GM12892 (cell line): ENCODE results near the gene MACROD2.

Source experiments
- POLR2A ChIP-seq: IDR thresholded peaks from 2 replicates; pipeline ENCODE4 v1.6.1; 2011; ENCODE audit warnings: low read depth, low read length, control low read depth
- POLR2AphosphoS5 ChIP-seq: IDR thresholded peaks from 2 replicates; pipeline ENCODE4 v1.6.1; 2011; ENCODE audit warnings: low read depth, low read length, control low read depth
- TAF1 ChIP-seq: IDR thresholded peaks from 2 replicates; pipeline ENCODE4 v1.6.1; 2011; ENCODE audit warnings: low read depth, mild to moderate bottlenecking, control low read depth, low read length, borderline replicate concordance

DNA sequence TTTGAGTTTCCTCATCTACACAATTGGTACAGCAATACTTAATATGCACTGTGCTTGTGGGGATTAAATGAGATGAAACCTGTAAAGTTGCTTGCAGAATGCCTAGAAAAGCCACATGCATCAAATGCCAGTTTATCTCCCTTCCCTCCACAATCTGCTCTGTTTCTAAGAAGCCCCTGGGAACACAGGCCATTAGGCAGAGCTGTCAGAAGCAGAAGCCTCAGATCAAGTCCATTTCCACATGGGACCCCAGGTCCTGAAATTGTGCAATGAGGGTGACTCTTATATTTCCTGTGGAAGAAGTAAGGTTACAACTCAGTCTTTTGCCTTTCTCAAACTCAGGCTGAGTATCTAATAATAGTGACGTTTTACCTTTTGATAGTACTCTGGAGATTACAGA lies 1840.5 kb downstream of the MACROD2 start:
- TF ChIP-seq POLR2AphosphoS5 (no peak), POLR2A (no peak), TAF1 (no peak)
